Fibroblast of skin of left biceps (primary cell): ENCODE results near the gene CBLB.
"Not testable (repeated sequence)": the region's sequence is repeated elsewhere in the genome, so short reads cannot be mapped to it uniquely, and the experiment has no call there.

Experiments
- DNase-seq, 2 experiments: peaks; one replicate each; pipeline ENCODE4 v3.0.0-alpha.2; 2013; ENCODE audit warnings: low read depth in 2 of 2

Gene CBLB

DNA sequence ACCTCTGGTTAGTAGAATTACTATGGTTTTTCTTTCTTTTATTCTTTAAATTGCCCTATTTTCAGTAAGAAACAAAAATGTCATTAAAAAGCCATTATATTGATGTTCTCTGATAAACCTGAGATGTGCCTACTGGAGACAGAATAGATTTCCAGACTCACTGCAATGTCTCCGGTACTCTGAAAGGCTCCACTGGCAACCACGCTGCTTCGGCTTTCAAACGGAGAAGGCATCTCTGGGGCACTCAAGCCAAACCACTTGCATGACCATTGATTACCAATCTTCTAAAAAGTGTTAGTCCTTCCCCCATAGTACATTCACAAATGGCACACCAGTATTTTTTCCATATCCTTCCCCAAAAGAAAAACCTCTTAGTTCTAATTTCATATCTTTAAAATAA, 82.6 kb downstream of the CBLB start:
- DNase-seq, result no peak

DNA sequence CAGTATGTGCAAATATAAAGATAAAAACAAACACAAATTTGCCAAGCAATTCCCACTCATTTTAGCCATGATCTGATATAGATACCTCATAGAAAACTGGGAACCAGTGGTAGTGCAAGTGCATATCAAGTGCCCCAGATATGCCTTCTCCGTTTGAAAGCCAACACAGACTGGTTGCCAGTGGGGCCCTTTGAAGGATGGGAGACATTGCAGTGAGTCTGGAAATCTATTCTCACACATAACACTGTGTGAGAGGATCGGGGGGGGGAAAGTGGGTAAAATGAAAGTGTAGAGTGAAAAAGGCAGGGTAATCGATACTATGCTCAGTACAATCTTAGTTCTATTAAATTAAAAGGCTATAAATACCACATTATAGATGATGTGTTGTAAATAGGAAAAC, 83.0 kb downstream of the CBLB start:
- DNase-seq, result no peak

DNA sequence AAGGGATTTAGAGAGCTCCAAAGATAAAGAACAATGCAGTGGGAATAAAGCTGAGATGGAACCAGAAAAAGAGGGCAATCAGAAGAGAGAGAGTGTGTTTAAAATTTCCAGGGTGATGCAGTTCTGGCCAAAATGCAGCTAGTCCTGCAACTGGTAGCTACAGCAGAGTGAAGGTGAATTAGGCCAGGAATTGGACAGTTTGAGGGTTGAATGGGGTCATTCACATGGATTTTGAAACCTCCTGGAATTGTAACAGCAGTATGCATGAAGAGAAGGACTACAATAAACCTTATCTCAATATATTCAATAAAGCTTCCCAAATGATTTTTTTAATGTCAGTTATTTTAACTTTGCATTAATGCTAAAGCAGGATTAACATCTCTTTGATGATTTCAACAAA, 85.2 kb downstream of the CBLB start:
- no peak for DNase-seq

DNA sequence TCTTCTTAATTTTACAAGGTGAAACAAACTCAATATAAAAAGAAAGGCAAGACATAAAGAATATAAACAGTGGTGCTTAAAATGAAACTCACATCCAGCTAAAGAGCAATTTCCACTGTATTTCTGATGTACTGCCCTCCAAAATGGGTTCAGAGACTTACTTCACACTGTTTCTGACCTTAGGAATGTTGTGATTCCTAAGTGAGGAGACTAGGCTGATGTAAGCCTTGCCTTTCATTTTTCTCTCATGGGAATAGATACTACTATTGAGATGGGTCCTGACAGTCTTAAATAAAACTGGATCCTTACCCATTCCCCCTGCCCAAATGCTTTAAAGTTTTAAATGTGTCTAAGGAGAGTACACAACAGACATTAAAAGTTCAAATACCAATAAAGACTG, 86.9 kb downstream of the CBLB start:
- DNase-seq, result no peak

DNA sequence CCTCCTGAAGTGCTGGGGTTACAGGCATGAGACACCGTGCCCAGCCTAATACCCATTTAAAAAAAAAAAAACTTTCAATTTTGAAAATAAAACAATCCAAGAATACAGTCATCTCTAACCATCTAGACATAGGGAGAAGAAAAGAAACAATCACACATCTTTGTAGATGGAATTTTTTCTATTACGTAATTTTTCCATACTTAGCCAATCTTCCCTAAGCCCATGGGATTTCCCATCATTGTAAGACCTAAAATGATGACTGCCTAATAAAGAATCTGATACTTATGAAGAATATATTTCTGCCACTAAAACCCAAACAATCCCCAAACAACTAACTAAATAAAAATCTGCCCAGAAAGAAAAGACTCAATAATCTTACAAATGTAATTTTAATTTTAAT, 88.7 kb downstream of the CBLB start:
- peak in 1 of 2 experiments; percentile 46 for DNase-seq

DNA sequence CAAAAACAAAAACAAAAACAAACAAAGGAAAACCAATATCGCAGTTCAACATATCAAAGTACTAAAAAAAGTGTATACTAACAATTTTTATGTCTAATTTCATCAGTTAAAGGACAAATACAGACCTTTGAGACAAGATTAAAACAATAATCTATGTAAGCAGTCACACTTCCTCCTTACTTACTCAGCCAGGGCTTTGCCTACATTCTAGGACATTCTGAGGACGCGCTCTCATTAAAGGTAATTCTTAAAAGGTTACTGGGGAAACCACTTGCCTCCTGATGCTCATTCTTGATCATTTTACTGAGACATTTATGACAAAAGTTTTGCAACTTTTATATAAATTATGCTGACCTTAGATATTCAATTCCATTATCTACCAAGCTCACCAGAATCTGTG, 93.4 kb downstream of the CBLB start:
- DNase-seq, result no peak

DNA sequence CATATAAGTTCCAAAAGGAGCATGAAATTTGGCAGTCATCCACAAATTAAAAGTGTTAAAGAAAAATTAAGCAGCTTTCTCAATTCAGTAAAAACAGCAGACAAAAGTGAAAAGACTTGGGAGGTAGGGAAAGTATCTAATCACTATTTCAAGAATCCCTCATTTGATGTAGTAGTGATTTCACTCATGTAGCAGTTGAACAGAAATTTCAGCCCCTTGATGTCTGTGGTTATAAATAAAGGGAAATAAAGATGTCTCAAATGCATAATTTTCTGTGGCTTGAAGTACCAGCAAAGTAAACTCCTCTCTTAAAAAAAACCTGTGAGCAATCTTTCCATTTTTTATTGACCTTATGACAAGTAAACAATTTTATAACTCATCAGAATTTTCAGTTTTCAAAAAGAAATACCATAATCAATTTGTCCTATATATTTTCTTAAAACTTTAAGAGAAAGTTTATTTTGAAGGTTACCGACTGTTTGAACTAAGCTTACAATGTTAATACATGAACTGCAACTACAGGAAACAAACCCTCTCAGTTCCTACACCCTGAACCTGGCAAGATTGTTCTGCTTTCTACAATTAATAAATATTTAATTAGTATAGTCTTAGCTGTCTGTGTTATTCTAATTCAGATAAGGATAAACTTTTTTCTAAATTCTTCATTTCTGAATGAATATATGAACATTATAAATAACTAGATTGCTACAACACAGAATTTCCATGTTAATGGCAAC, 94.2 kb downstream of the CBLB start:
- DNase-seq, result no peak

DNA sequence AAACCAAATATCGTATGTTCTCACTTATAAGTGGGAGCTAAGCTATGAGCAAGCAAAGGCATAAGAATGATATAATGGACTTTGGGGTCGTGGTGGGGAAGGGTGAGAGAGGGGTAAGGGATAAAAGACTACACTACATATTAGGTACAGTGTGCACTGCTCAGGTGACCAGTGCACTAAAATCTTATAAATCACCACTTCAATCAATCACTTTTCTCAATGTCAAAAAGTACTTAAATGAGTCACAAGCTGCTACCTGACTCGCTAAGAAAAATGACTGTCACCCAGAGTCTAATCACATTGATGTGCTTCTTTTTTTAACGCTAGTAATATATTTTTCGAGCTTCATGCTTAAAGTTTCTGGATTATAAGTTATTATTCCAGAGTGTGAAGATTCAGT, 95.5 kb downstream of the CBLB start:
- DNase-seq, result no peak

DNA sequence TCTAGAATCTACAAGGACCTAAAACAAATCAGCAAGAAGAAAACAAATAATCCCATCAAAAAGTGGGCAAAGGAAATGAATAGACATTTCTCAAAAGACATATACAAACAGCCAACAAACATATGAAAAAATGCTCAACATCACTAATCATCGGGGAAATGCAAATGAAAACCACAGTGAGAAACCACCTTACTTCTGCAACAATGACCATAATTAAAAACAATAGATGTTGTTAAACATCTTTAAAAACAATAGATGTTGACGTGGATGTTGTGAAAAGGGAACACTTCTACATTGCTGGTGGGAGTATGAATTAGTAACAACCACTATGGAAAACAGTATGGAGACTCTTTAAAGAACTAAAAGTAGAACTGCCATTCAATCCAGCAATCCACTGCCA, 96.2 kb downstream of the CBLB start:
- no peak for DNase-seq

DNA sequence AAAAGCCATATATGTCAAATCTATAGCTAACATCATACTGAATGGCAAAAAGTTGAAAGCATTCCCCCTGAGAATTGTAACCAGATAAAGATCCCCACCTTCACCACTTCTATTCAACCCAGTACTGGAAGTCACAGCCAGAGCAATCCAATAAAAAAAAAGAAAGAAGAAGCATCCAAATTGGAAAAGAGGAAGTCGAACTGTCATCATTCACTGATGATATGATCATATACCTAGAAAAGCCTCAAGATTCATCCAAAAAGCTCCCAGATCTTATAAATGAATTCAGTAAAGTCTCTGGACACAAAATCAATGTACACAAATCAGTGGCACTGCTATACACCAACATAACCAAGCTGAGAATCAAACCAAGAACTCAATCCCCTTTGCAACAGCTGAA, 97.4 kb downstream of the CBLB start:
- DNase-seq, result no peak

DNA sequence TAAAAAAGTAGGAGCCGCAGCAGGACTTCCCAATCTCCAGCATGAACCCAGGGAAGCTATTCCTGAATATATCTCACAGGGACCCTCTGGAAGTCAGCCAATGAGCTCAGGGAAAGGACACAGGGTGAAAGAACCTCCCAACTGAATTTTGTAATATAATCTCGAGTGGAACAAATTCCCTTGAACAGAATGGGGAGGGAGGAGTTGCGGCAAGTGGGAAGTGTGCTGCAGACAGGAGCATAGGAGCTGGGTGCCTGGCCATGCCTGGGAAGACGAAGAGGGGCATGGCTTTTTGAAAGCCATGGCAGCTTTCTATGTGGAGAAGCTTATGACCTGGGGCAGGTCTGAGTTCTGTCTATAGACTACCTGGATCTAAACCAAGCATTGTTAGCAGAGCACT, 98.4 kb downstream of the CBLB start:
- no peak for DNase-seq

DNA sequence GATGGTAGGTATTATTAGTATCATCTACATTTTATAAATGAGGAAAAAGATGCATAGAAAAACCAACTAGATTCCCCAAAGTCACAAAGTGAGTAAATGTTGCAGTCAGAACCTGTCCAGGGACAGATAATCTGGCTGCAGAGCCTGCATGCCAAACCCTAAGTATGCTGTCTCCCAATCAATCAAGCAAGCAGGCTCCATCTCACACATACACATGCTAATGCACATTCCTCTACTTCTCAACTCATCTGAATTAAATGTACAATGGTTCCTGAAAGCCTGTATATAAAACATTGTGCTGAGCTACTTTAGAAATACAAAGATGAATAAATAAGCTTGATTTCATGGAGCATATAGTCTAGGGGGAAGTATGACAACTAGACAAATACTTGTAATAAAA, 101.0 kb downstream of the CBLB start:
- DNase-seq, result no peak

DNA sequence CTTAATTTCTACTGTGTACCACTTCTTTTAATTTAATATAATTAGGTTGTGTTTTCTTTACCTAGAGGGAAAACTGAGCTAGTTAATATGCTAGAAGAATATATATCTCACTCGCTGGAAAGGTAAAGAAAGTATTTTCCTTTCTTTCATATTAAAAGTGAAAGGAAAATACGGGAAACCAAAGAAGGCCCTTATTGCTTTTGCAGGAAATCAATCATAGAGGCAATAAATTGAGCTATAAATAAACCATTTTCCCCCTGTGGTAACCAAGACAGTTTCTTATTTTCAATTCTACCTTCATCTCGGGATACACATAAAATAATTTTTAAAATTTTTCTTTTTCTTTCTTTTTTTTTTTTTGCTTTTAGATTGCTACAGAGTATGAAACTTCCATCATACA, 101.6 kb downstream of the CBLB start:
- no peak for DNase-seq

DNA sequence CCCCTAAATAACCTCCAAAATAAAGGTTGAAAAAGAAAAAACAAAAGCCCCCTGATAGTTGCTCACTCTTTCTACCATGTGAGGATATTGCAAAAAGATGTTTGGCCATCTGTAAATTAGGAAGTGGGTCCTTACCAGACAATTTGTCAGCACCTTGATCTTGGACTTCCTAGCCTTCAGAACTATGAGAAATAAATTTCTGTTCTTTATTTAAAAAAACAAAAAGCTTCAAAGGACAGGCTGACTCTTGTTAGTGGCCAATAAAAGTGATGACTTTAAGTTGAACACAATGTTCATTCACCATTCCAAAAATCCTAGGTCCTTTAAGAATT, 103.5 kb downstream of the CBLB start:
- DNase-seq, result no peak

DNA sequence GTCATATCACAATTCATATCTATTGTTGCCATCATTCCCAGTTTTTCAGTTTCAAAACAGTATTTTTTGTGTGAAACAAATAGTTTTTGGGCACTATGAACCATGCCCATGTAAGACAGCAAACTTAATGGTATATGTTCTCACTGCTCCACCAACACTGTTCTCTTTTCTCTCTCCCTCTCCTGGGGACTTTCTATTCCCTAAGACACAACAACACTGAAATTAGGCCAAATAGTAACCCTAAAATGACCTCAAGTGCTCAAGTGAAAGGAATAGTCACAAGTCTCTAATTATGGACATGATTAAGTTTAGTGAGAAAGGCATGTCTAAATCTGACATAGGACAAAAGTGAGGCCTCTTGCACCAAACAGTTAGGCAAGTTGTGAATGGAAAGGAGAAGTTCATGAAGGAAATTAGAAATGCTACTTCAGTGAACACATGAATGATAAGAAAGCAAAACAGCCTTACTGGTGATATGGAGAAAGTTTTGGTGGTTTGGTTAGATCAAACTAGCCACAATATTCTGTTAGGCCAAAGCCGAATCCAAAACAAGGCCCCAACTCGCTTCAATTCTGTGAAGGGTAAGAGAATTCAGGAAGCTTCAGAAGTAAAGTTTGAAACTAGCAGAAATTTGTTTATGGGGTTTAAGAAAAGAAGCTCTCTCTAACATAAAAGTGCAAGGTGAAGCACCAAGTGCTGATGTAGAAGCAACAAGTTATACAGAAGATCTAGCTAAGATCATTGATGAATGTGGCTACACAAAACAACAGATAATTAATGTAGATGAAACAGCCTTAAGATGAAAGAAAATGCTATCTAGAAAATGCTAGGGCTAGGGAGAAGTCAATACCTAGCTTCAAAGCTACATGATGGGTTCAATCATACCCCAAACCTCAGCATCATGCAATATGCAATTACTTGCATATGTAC, 104.2 kb downstream of the CBLB start:
- DNase-seq, result no peak

DNA sequence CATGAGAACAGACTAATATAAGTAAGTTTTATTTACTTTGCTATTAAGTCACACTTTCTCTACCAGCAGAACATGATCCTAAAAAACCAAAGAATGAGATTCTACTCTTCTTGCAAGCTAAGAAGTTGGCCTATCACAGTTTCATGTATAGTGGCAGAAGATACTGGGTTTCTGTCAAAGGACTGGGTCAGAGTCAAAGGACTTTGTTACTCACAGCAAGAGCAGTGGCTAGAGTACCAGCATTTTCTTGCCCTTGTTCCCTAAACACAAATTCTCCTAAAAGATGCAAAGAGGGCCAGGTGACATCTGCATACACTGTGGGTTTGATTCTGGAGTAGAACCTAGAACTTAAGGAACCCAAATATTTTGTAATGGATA, 105.2 kb downstream of the CBLB start:
- no peak for DNase-seq

DNA sequence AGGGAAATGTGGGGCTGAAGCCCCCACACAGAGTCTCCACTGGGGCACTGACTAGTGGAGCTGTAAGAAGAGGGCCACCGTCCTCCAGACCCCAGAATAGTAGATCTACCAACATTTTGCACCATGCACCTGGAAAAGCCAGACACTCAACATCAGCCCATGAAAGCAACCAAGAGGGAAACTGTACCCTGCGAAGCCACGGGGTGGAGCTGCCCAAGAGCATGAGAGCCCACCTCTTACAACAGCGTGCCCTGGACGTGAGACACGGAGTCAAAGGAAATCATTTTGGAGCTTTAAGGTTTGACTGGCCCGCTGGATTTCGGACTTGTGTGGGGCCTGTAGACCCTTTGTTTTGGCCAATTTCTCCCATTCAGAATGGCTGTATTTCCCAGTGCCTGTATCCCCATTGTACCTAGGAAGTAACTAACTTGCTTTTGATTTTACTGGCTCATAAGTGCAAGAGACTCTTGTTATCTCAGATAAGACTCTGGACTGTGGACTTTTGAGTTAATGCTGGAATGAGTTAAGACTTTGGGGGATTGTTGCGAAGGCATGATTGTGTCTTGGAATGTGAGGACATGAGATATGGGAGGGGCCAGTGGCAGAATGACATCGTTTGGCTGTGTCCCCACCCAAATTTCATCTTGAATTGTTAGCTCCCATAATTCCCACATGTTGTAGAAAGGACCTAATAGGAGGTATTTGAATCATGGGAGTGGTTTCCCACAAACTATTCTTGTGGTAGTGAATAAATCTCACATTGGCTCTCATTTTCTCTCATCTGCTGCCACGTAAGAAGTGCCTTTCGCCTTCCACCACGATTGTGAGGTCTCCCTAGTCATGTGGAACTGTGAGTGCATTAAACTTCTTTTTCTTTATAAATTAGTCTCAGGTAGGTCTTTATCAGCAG, 105.8 kb downstream of the CBLB start:
- DNase-seq, result no peak

DNA sequence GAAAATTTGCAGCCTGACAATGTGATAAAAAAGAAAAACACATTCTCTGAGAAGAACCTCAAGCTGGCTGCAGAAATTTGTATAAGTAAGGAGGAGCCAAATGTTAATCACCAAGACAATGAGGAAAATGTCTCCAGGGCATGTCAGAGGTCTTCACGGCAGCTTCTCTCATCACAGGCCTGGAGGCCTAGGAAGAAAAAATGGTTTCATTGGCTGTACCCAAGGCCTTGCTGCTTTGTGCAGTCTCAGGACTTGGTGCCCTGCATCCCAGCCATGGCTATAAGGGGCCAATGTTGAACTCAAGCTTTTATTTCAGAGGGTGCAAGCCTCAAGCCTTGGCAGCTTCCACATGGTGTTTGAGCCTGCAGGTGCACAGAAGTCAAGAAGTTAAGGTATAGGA, 106.6 kb downstream of the CBLB start:
- not testable (repeated sequence) for DNase-seq

DNA sequence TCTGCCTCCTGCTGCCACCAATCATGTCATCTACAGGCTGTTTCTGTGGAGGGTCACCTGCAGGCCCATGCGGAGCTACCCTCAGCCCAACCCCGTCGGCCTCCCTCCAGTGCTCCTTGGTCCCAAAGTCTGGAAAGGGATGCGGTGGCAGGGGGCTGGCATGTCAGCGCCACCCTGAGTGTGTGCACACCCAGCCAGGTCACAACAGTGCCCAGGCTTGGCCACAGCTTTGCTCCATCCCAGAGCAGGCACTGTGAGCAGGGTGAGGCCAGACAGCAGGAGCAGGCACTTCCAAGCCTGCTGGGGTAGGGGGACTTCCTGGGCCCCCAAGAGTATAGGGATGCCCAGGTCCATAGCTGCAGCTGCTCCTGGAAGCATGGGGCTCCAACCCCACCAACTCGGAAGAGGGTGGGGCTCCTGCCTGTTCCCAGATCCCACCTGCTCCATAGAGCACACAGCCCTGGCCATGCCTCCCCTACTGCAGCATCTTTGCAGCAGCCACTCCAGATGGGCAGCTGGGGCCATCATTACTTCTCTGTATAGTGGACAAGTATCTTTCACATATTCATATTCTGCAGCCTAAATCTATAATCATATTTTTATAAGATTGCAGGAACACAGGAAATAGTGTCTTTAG, 109.3 kb downstream of the CBLB start:
- DNase-seq, result no peak

DNA sequence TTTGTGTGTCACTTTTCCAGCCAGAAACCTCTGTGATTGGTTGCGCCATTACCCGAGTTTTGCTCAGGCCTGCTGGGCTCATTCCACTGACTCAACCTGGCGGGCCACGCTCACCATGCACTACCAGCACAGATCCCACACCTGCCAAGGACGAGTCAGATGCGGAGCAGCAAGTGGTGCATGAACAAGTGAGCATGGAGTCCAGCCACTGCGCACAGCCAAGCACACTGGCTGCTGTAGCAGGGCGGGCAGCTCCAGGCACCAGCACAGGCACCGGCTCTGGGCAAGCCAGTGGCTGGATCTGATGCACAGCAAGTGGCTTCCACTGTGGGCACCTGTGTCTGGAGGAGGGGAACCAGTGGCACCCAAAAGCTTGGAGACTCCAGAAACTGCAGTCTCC, 110.4 kb downstream of the CBLB start:
- no peak for DNase-seq

DNA sequence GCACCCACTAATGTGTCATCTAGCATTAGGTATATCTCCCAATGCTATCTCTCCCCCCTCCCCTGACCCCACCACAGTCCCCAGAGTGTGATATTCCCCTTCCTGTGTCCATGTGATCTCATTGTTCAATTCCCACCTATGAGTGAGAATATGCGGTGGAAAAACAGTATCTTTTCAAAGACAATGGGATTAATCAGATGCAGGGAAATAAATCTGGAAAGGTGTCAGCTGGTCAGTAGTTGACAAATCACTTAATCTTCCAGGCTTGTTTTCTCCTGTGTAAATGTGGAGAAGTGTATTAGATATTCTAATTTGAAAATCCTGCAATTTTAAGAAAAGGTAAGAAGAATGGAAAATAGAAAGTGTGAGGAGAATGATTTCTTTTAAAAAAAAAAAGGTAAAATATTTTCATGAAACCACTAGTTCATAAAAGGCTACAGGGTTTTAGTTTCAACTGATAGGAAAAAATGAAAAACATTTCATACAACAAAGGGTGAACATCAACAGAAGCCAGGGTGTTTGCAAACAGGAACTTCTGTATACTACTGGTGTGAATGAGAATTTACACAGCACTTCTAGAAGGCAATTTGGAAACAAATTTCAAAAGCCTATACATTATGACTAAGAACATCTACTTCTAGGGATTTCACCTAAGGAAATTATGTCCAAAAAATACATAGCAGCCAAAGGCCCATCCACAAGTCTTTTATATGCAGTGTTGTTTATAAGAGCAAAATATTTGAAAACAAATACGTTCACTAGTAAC, 113.5 kb downstream of the CBLB start:
- no peak for DNase-seq
